ENCODE data around the gene TSEN15.
A peak's percentile ranks its signal among the peaks of the same experiment; 100 is the strongest.
"Not testable (repeated sequence)": the region's sequence is repeated elsewhere in the genome, so short reads cannot be mapped to it uniquely, and the experiment has no call there.

The TSEN15 gene

GRCh38 chr1:184053881-184054280 lies 2.4 kb downstream of the TSEN15 start:
- DNase-seq (ENCODE audit: low read depth) = no peak

GRCh38 chr1:184056921-184057555 lies 5.5 kb downstream of the TSEN15 start:
- DNase-seq (ENCODE audit: low read depth) = peak; percentile 84

- no peak for DNase-seq (ENCODE audit: low read depth)
These were observed 8.4 kb downstream of the TSEN15 start for GRCh38 chr1:184059887-184060286.

GRCh38 chr1:184060316-184060715 lies 8.8 kb downstream of the TSEN15 start:
- peak; percentile 42 for DNase-seq (ENCODE audit: low read depth)

- DNase-seq (ENCODE audit: low read depth) = peak; percentile 74
These were observed 10.0 kb downstream of the TSEN15 start for GRCh38 chr1:184061396-184062003.

GRCh38 chr1:184062640-184063286 lies 11.2 kb downstream of the TSEN15 start:
- DNase-seq (ENCODE audit: low read depth) = no peak

- no peak for DNase-seq (ENCODE audit: low read depth)
These were observed 14.0 kb downstream of the TSEN15 start for GRCh38 chr1:184065559-184065958.

GRCh38 chr1:184068354-184068753 lies 16.8 kb downstream of the TSEN15 start:
- DNase-seq (ENCODE audit: low read depth) = no peak

GRCh38 chr1:184069675-184070074 lies 18.1 kb downstream of the TSEN15 start:
- DNase-seq (ENCODE audit: low read depth) = no peak

GRCh38 chr1:184072376-184072775 lies 20.8 kb downstream of the TSEN15 start:
- no peak for DNase-seq (ENCODE audit: low read depth)

- DNase-seq (ENCODE audit: low read depth) = no peak
These were observed 22.9 kb downstream of the TSEN15 start for GRCh38 chr1:184074383-184074782.

- DNase-seq (ENCODE audit: low read depth) = peak; percentile 78
These were observed 23.8 kb downstream of the TSEN15 start for GRCh38 chr1:184075055-184076029.

- DNase-seq (ENCODE audit: low read depth) = no peak
These were observed 27.2 kb downstream of the TSEN15 start for GRCh38 chr1:184078564-184079249.

- no peak for DNase-seq (ENCODE audit: low read depth)
These were observed 28.8 kb downstream of the TSEN15 start for GRCh38 chr1:184080309-184080708.

- no peak for DNase-seq (ENCODE audit: low read depth)
These were observed 31.2 kb downstream of the TSEN15 start for GRCh38 chr1:184082541-184083415.

- no peak for DNase-seq (ENCODE audit: low read depth)
These were observed 34.1 kb downstream of the TSEN15 start for GRCh38 chr1:184085667-184086066.

GRCh38 chr1:184088037-184088436 lies 36.5 kb downstream of the TSEN15 start:
- no peak for DNase-seq (ENCODE audit: low read depth)

- no peak for DNase-seq (ENCODE audit: low read depth)
These were observed 41.5 kb downstream of the TSEN15 start for GRCh38 chr1:184093071-184093470.

GRCh38 chr1:184096005-184096404 lies 44.5 kb downstream of the TSEN15 start:
- no peak for DNase-seq (ENCODE audit: low read depth)

GRCh38 chr1:184096580-184096979 lies 45.0 kb downstream of the TSEN15 start:
- not testable (repeated sequence) for DNase-seq (ENCODE audit: low read depth)

- DNase-seq (ENCODE audit: low read depth) = no peak
These were observed 49.6 kb downstream of the TSEN15 start for GRCh38 chr1:184101141-184101540.
